Fibroblast of skin of back (primary cell): ENCODE results near the gene SGTB.
"Not testable (repeated sequence)": the region's sequence is repeated elsewhere in the genome, so short reads cannot be mapped to it uniquely, and the experiment has no call there.

Experiments
- DNase-seq: peaks from one replicate; pipeline ENCODE4 v3.0.0-alpha.2; 2013

SGTB gene

DNA sequence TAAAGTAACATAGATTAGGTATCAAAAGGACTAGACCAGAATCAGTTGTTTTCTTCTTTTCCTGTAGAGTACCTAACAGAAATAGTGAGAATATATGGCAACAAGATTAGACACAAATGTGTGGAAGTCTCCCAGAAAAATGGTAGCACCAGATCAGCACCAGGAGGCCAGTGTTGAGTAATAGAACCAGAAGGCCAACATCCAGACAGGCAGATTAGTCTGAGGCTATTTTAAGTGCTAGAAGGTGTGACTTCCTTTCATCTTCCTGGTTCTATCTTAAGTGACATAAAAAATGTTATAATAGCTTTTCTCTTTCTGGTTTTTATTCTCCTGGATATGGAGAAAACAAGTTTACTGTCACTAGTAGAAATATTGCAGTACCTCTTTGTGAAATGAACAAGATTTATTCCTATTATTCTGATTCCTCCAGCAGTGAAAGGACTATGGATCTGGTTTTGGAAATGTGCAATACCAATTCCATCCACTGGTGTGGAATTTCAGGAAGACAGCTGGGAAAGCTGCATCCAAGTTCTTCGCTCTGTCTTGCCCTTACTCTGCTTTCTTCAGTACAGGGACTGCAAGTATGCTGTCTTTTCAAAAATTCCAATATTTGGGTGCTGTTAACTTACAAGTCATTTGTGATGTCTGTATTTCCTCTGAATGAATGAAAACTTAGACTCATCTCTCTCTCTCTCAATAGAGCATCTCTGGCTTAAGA, 57.9 kb downstream of the SGTB start:
- peak; percentile 37 for DNase-seq

DNA sequence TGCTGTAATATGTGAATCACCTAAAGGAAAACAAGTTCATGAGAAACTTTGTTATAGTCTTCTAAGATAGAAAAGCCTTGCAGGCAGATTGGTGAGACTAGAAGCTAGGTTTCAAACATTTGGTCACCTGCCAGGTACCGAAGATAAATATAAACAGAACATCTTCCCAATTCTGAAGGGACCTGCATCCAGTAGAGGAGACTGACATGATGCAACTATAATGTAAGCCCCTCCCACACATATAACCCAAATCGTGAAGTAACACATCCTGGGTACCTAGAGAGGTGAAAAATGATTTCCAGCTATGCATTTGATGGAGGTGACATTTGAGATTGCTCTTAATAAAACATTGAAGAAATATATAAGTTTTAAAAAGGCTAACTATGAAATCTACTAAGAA, 67.2 kb downstream of the SGTB start:
- no peak for DNase-seq

DNA sequence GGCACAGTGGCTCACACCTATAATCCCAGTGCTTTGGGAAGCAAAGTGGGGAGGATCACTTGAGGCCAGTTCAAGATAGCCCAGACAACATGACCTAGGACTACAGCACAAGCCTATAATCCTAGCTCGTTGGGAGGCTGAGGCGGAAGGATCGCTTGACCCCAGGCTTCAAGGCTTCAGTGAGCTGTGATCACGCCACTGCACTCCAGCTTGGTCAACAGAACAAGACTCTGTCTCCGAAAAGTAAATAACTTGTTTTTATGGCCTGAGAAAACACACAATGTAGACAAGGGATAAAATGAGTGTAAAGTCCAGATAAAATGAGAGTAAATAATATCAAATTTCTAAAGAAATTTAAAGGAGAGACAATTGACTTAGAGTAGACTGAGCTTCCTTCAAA, 70.8 kb downstream of the SGTB start:
- no peak for DNase-seq

DNA sequence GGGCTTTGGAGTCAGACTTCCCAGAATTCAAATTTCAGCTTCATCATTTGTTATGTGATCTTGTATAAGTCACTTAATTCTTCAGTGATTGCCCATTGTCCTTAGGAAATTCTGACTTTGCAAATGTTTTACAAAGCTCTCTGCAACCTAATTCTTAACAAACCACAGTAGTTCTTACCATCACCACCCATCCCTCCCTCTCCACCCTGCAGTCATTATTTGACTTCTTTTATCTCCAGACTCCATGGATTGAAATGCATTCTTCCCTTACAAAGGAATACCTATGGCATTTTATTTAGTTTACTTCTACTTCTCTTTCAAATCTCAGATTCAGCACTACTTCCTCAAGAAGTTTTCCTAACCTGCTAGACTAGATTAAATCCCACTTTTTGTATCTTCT, 74.0 kb downstream of the SGTB start:
- DNase-seq, result no peak

DNA sequence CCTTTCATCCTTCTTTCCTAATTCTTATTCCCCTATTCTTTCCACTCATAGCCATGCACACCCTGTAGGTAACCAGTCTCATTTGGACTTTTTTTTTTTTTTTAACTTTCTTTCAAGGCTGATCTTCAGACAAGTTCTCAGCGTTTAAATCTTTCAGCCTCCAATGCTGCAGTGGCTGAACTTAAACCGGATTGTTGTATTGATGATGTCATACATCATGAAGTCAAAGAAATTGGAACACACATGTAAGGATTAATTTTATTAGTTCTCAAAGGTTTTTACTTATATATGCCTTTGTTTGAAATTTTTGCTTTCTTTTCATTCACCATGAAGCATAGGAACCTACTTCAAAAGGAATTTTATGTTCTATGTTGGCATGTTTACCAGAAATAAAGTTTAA, 75.0 kb downstream of the SGTB start:
- DNase-seq, result no peak

DNA sequence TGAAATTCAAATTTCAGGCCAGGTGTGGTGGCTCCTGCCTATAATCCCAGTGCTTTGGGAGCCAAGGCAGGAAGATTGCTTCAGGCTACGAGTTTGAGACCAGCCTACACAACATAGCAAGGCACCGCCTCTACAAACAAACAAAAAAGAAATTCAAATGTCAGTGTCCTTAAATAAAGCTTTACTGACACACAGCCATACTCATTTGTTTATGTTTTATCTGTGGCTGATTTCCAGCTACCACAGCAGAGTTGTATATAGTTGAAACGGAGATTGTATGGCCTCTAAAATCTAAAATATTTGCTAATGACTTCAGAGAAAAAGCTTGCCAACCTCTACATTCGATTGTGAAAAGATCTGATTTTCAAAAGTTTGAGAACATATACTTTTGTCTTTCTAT, 81.7 kb downstream of the SGTB start:
- DNase-seq, result no peak

DNA sequence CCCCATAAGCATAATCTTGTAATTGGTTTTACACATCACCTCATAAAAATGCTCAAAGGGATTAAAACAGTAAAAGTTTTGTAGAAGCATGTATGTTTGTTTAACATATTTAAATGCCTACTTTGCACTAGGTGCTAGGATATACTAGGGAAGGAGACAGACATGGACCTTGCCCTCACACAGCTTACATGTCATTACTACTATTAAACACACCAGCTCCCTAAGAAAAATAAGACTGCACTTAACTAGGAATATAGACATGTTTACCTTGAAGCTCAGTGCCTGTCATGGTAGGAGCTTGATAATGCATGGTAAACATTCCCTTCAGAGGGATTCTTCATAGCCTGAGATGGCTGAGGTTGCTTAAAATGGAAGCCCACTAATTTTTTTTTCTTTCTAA, 90.9 kb downstream of the SGTB start:
- DNase-seq, result no peak

DNA sequence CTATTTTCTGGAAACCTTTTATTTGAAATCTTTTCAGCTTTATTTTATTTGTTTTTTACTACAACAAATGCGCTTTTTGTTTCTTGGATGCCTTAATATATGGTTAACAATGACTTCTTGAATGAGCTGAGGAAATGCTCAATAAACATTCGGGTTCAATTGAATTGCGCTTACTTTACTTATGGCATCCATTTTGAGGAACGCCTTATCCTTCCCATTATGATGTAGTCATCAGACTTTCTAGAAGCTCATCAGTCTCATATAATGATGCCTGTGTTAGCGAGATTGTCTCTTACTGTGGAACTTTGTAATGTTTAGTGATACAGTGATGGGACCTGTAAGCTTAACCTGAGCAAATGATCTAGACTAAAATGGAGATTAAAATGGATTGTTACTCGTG, 96.2 kb downstream of the SGTB start:
- DNase-seq, result no peak

DNA sequence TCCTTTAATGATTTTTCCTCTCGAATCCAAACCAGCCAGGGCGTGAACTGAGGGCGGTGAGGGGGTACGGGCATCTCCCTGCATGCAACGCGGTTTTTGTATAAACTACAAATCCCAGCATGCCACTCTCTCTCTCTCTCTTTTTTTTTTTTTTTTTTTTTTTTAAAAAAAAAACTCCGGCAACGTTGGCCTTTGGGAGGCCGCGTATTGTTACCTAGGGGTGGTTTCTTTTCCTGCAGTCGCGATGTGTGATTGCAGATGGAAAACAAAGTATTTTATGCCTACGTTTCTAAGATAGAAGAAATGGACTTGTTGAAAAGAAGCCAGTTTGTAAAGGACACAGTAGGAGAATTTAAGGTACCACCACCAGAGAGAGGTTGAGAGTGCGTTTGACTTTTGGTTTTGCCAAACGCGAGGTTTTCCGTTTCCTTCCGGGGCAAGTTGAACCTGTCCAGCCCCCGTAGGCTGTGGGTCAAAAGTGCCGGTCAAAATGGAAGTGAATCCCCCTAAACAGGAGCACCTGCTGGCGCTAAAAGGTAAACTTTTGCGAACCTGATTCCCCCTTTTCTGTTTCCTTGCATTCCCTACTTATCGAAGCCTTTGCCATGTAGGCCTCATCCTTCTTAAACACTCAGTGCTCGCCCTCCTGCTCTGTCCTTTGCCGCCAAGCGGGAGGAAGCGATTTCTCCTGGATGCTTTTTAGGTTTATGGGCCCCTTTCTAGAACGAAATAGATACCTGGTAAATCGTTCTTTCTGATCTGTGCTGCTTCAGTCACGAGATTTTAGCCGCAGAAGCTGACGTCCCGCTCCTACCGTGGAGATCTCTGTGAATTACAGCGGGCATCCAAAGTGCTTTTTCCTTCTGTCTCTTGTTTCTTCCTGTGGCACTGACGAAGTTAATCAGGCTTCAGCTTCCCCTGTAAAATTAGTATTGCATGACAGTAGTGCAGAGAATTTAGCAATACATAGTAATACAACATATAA, 97.0 kb downstream of the SGTB start, which contains the start of the genes SHLD3 and TRAPPC13:
Gene SHLD3, plus strand, starts transcription at position 457 of the 985 bp plus-strand sequence. CDS start 4,561 bp downstream, outside the sequence.
Gene TRAPPC13, plus strand, starts transcription at position 457 of the 985 bp plus-strand sequence. Its CDS starts 34 bp downstream, at position 491.
- peak; percentile 90 for DNase-seq

DNA sequence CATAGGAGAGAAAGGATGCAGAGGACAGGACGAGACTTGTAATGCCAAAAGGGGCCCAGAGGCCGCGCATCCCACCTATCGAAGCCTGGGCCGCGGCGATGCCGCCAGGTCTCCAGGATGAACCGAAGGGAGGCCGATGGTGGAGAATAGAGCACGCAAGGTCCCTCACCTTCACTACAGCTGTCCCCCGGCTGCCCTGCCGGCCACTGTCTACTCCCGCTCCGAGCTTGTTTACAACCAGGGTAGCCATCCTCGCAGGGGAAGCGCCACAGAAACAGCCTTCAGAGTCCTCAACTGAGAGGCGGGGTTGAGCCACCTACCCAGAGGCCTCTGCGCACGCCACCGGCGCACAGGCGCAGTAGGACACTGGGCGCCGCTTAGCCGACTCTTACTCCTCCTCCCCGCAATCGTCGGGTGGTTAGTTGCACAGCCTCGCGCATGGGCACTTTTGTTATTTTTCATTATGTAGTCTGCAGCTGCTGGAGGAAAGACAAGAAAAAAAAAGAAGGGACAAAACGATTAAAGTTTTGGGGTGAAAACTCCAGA, 97.8 kb downstream of the SGTB start, which contains the start of gene TRIM23:
Gene TRIM23, minus strand, starts transcription at position 309 of the 546 bp plus-strand sequence. Its CDS starts 59 bp downstream, at position 250.
- DNase-seq, result peak; percentile 94

DNA sequence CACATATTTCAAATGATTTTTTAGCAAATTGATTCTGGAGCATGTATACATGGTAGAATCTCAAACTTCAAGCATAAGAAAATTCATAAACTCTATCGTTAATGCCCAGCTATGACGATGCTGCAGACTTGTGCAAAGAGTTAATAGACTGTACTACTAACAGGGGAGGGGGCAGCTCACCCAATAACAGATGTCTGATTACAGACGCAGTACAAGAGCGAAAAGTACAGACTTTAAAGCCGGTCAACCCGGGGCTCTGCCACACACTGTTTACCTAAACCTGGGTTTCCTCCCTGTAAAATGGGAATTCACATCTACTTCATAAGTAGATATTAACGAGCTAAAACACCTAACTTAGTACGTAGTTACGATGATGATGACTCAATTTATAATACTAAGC, 98.4 kb downstream of the SGTB start:
- no peak for DNase-seq

DNA sequence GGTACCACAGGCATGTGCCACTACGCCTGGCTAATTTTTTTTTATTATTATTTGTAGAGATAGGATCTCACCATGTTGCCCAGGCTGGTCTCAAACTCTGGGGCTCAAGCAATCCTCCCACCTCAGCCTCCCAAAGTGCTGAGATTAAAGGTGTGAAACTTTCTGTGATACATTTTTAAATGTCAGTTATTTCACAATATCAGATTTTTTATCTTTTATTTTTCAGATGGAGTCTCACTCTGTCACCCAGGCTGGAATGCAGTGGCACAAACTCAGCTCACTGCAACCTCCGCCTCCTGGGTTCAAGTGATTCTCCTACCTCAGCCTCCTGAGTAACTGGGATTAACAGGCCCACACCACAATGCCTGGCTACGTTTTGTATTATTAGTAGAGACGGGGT, 99.9 kb downstream of the SGTB start:
- not testable (repeated sequence) for DNase-seq

DNA sequence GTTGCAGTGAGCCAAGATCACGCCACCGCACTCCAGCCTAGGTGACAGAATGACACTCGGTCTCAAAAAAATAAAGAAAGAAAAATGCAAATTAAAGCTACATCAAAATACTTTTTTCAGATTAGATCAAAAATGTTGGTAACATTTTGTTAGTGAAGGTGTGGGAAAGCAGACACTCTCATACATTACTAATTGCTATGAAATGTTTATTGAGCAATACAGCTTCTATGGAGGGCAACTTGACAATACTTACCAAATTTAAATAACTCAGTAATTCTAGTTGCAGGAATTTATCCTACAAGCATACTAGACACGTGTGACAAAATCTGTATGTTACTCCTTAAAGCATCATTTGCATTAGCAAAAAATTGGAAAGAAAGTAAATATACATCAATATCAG, 101.9 kb downstream of the SGTB start:
- no peak for DNase-seq
